ENCODE data around the gene CD248. TPM values are rescaled to one million over a fixed set of nuclear protein-coding genes. Genes with fewer than 3 reads are reported as not detected.

CD248 gene
- total and polyA plus RNA-seq, 2 donors (not counting 1 experiment from before 2014, with no cell fraction given): 0.40 to 0.96 TPM

GRCh38 chr11:66286699-66287098, 30.1 kb downstream of the CD248 start:
- peaks cover 26% of the 10 kb centered on the region for H4K20me1 ChIP-seq (ENCODE audit: control insufficient read depth, insufficient read depth, low read length, poor library complexity, severe bottlenecking)
- H3K4me2 ChIP-seq (replicated peaks; ENCODE audit: low read depth, low read length, poor library complexity, severe bottlenecking): no peak overlapping the region
- 97% methylated on average over 5 of the region's 5 CpGs for WGBS (ENCODE audit: insufficient coverage)
- peak; percentile 28 for DNase-seq
- Mint-ChIP-seq H3K4me1 (peaks cover 44% of the 10 kb centered on the region), H3K9me3 (ENCODE audit: insufficient read depth) (no peaks in the 10 kb centered on the region), H3K27ac (no peak overlapping the region), H3K27me3 (no peaks in the 10 kb centered on the region), H3K4me3 (peak overlapping the region; percentile 72)
- peaks cover 0 to 13% (median 4%) of the 10 kb centered on the region in 4 experiments for H3K27me3 ChIP-seq (replicated peaks in 1 of 4; ENCODE audit: control extremely low read depth in 1 of 4, control insufficient read depth in 3 of 4, insufficient read depth in 4 of 4, low read length in 3 of 4)
- intact Hi-C loops (cut with micrococcal nuclease): loop anchor here (5.0 kb wide), 1 partner anchor 86 kb away; the partner anchor contains the start of gene SLC29A2
- ATAC-seq (ENCODE audit: low read depth): no peak
- ChIA-PET POLR2A (no interaction called here), CTCF (interaction anchor here (0.5 to 1.0 kb wide), 3 partner anchors 16 to 209 kb away, joined by 3 read pairs; partner anchors contain the start of gene RAB1B)
- H3K9ac ChIP-seq (ENCODE audit: low read length): no peak overlapping the region
- no peaks in the 10 kb centered on the region for H3K9me3 ChIP-seq (ENCODE audit: control extremely low read depth in 1 of 3, control insufficient read depth in 2 of 3, insufficient read depth in 1 of 3, low read length in 2 of 3)
- no peak overlapping the region for H3K27ac ChIP-seq (ENCODE audit: low read length in 2 of 2)
- peaks cover 0 to 13% of the 10 kb centered on the region in 2 experiments for H3K36me3 ChIP-seq (replicated peaks in 1 of 2; ENCODE audit: control extremely low read depth in 1 of 2, control insufficient read depth in 1 of 2, extremely low read depth in 1 of 2, insufficient read depth in 2 of 2, low read length in 1 of 2)
- no peak overlapping the region for H2AFZ ChIP-seq (ENCODE audit: insufficient read depth, low read depth, low read length, poor library complexity, severe bottlenecking)
- H3K4me3 ChIP-seq (ENCODE audit: control extremely low read depth in 1 of 5, extremely low read depth in 1 of 5, insufficient read depth in 1 of 5, low read depth in 2 of 5, low read length in 4 of 5): no peak overlapping the region
- peaks cover 35% of the 10 kb centered on the region for H3K79me2 ChIP-seq (ENCODE audit: control insufficient read depth, insufficient read depth, low read length)
- no peak for TF ChIP-seq CTCF (IDR thresholded peaks at IDR 0.05)
- TF ChIP-seq EZH2 (IDR thresholded peaks at IDR 0.05; ENCODE audit: borderline replicate concordance, insufficient read depth, low read depth, low read length, poor library complexity, severe bottlenecking): no peak
- peaks cover 36 to 49% of the 10 kb centered on the region in 2 donors for H3K4me1 ChIP-seq (ENCODE audit: control insufficient read depth in 2 of 2, insufficient read depth in 2 of 2, low read length in 2 of 2)

GRCh38 chr11:66285250-66285947, 31.4 kb downstream of the CD248 start:
- ChIA-PET CTCF (interaction anchor here (2.4 to 3.2 kb wide), 2 partner anchors 27 to 62 kb away, joined by 9 to 19 read pairs; no protein-coding TSS in a partner anchor), POLR2A (no interaction called here)
- Histone ChIP-seq H3K4me2 (replicated peaks; ENCODE audit: low read depth, low read length, poor library complexity, severe bottlenecking) (no peak overlapping the region), H3K36me3 (replicated peaks in 1 of 2; ENCODE audit: control extremely low read depth in 1 of 2, control insufficient read depth in 1 of 2, extremely low read depth in 1 of 2, insufficient read depth in 2 of 2, low read length in 1 of 2) (peaks cover 0 to 13% of the 10 kb centered on the region in 2 experiments), H3K9me3 (ENCODE audit: control extremely low read depth in 1 of 3, control insufficient read depth in 2 of 3, insufficient read depth in 1 of 3, low read length in 2 of 3) (no peaks in the 10 kb centered on the region), H3K4me1 (ENCODE audit: control insufficient read depth in 2 of 2, insufficient read depth in 2 of 2, low read length in 2 of 2) (peaks cover 31 to 47% of the 10 kb centered on the region in 2 donors), H3K9ac (ENCODE audit: low read length) (no peak overlapping the region), H3K27me3 (replicated peaks in 1 of 4; ENCODE audit: control extremely low read depth in 1 of 4, control insufficient read depth in 3 of 4, insufficient read depth in 4 of 4, low read length in 3 of 4) (peaks cover 0 to 4% (median under 1%) of the 10 kb centered on the region in 4 experiments), H4K20me1 (ENCODE audit: control insufficient read depth, insufficient read depth, low read length, poor library complexity, severe bottlenecking) (peaks cover 26% of the 10 kb centered on the region), H3K4me3 (ENCODE audit: control extremely low read depth in 1 of 5, extremely low read depth in 1 of 5, insufficient read depth in 1 of 5, low read depth in 2 of 5, low read length in 4 of 5) (no peak overlapping the region), H3K79me2 (ENCODE audit: control insufficient read depth, insufficient read depth, low read length) (peaks cover 41% of the 10 kb centered on the region), H3K27ac (ENCODE audit: low read length in 2 of 2) (no peak overlapping the region), H2AFZ (ENCODE audit: insufficient read depth, low read depth, low read length, poor library complexity, severe bottlenecking) (no peak overlapping the region)
- 95% methylated on average over 8 of the region's 13 CpGs for WGBS (ENCODE audit: insufficient coverage)
- DNase-seq: no peak
- no peak overlapping the region for H3K27ac Mint-ChIP-seq
- H3K9me3 Mint-ChIP-seq (ENCODE audit: insufficient read depth): no peaks in the 10 kb centered on the region
- H3K27me3 Mint-ChIP-seq: no peaks in the 10 kb centered on the region
- no peak for ATAC-seq (ENCODE audit: low read depth)
- peaks cover 47% of the 10 kb centered on the region for H3K4me1 Mint-ChIP-seq
- H3K4me3 Mint-ChIP-seq: no peak overlapping the region
- TF ChIP-seq EZH2 (IDR thresholded peaks at IDR 0.05; ENCODE audit: borderline replicate concordance, insufficient read depth, low read depth, low read length, poor library complexity, severe bottlenecking) (no peak), CTCF (IDR thresholded peaks at IDR 0.05) (no peak)
- intact Hi-C loops (cut with micrococcal nuclease): loop anchor here (5.0 kb wide), 1 partner anchor 87 kb away; the partner anchor contains the start of gene SLC29A2
